Measurements from ENCODE around the gene MAP3K8.
"Not testable (repeated sequence)": the region's sequence is repeated elsewhere in the genome, so short reads cannot be mapped to it uniquely, and the experiment has no call there.

Gene MAP3K8

GRCh38 chr10:30453764-30454527 lies 20.0 kb downstream of the MAP3K8 start:
- no peak for DNase-seq

GRCh38 chr10:30454744-30455510 lies 20.9 kb downstream of the MAP3K8 start:
- DNase-seq: no peak

- no peak for DNase-seq
These were observed 21.8 kb downstream of the MAP3K8 start for GRCh38 chr10:30455816-30456215.

GRCh38 chr10:30456266-30456665 lies 22.3 kb downstream of the MAP3K8 start:
- DNase-seq: no peak

GRCh38 chr10:30459283-30459682 lies 25.3 kb downstream of the MAP3K8 start:
- DNase-seq: no peak

- no peak for DNase-seq
These were observed 26.1 kb downstream of the MAP3K8 start for GRCh38 chr10:30460121-30460520.

GRCh38 chr10:30462513-30462912 lies 28.5 kb downstream of the MAP3K8 start:
- DNase-seq: no peak

GRCh38 chr10:30463944-30464451 lies 30.0 kb downstream of the MAP3K8 start:
- DNase-seq: no peak

GRCh38 chr10:30464675-30465074 lies 30.7 kb downstream of the MAP3K8 start:
- DNase-seq: no peak

GRCh38 chr10:30466445-30466844 lies 32.5 kb downstream of the MAP3K8 start:
- no peak for DNase-seq

- DNase-seq: no peak
These were observed 33.8 kb downstream of the MAP3K8 start for GRCh38 chr10:30467651-30468338.

- DNase-seq: no peak
These were observed 38.6 kb downstream of the MAP3K8 start for GRCh38 chr10:30472414-30473155.

- DNase-seq: not testable (repeated sequence)
These were observed 41.5 kb downstream of the MAP3K8 start for GRCh38 chr10:30475515-30475914.

GRCh38 chr10:30476511-30477155 lies 42.6 kb downstream of the MAP3K8 start:
- DNase-seq: no peak

- not testable (repeated sequence) for DNase-seq
These were observed 45.5 kb downstream of the MAP3K8 start for GRCh38 chr10:30479513-30479912.

- no peak for DNase-seq
These were observed 47.6 kb downstream of the MAP3K8 start for GRCh38 chr10:30481603-30482002.

- DNase-seq: no peak
These were observed 54.3 kb downstream of the MAP3K8 start for GRCh38 chr10:30488316-30488715.

- no peak for DNase-seq
These were observed 55.4 kb downstream of the MAP3K8 start for GRCh38 chr10:30489346-30489745.

- no peak for DNase-seq
These were observed 56.5 kb downstream of the MAP3K8 start for GRCh38 chr10:30490289-30491000.

- no peak for DNase-seq
These were observed 57.4 kb downstream of the MAP3K8 start for GRCh38 chr10:30491204-30491915.
